Measurements from ENCODE around the gene BLOC1S1. TPM values are rescaled to one million over a fixed set of nuclear protein-coding genes. Genes with fewer than 3 reads are reported as not detected.

Gene BLOC1S1
- total and polyA plus RNA-seq, 10 of the 15 experiments (the other 5 are each of a cell fraction or from before 2014, with no cell fraction given), result 126 to 285 (median 166) TPM

- RAD21 ChIA-PET (ENCODE audit: unreplicated experiment), result no interaction called here
- ATAC-seq, result no peak
- TF ChIP-seq CHD1 (IDR thresholded peaks at IDR 0.05; ENCODE audit: low read depth, low read length), result no peak
- TF ChIP-seq POLR2AphosphoS2 (IDR thresholded peaks at IDR 0.05; ENCODE audit: low read depth, low read length), result no peak
- no peak for TF ChIP-seq BCL3 (IDR thresholded peaks at IDR 0.05; ENCODE audit: borderline replicate concordance, insufficient read depth, low read depth, low read length, poor library complexity, severe bottlenecking)
- TF ChIP-seq SMARCA5 (IDR thresholded peaks at IDR 0.05), result no peak
- no peak for TF ChIP-seq EP300 (IDR thresholded peaks at IDR 0.05; ENCODE audit: borderline replicate concordance in 1 of 2, control insufficient read depth in 1 of 2, low read depth in 2 of 2, low read length in 2 of 2)
- no peak for TF ChIP-seq RB1 (IDR thresholded peaks at IDR 0.05; ENCODE audit: borderline replicate concordance)
- TF ChIP-seq BHLHE40 (IDR thresholded peaks at IDR 0.05; ENCODE audit: borderline replicate concordance in 1 of 2, low read depth in 2 of 2, low read length in 1 of 2), result no peak
- no peak for TF ChIP-seq HDGF (IDR thresholded peaks at IDR 0.05)
- no peak for TF ChIP-seq E2F4 (IDR thresholded peaks at IDR 0.05; ENCODE audit: low read depth, low read length)
- TF ChIP-seq CBX5 (IDR thresholded peaks at IDR 0.05; ENCODE audit: low read depth), result no peak
- TF ChIP-seq ZBED1 (IDR thresholded peaks at IDR 0.05; ENCODE audit: borderline replicate concordance), result no peak
- TF ChIP-seq RELB (IDR thresholded peaks at IDR 0.05; ENCODE audit: low read depth), result no peak
- TF ChIP-seq FOXK2 (IDR thresholded peaks at IDR 0.05), result no peak
- no peak for TF ChIP-seq TARDBP (IDR thresholded peaks at IDR 0.05; ENCODE audit: borderline replicate concordance)
- no peak for TF ChIP-seq CUX1 (IDR thresholded peaks at IDR 0.05; ENCODE audit: insufficient replicate concordance, low read depth, low read length)
Observed at GRCh38 chr12:55762646-55763045, 46.8 kb downstream of the BLOC1S1 start.

More at GRCh38 chr12:55762646-55763045, 46.8 kb downstream of the BLOC1S1 start:
- POLR2A ChIA-PET, result no interaction called here
- Histone ChIP-seq H3K4me3 (no peak overlapping the region), H3K27ac (ENCODE audit: control insufficient read depth, insufficient read depth) (no peak overlapping the region), H2AFZ (ENCODE audit: control insufficient read depth, low read depth, low read length) (no peak overlapping the region), H3K79me2 (ENCODE audit: control insufficient read depth, insufficient read depth, low read length) (no peaks in the 10 kb centered on the region), H4K20me1 (ENCODE audit: control insufficient read depth, insufficient read depth) (no peaks in the 10 kb centered on the region), H3K9ac (ENCODE audit: control insufficient read depth, insufficient read depth, low read length) (no peak overlapping the region), H3K27me3 (replicated peaks in 1 of 2; ENCODE audit: control insufficient read depth in 2 of 2, insufficient read depth in 2 of 2, low read length in 1 of 2) (no peaks in the 10 kb centered on the region), H3K4me2 (ENCODE audit: control insufficient read depth, insufficient read depth) (no peak overlapping the region), H3K36me3 (ENCODE audit: control insufficient read depth in 2 of 2, insufficient read depth in 2 of 2, low read length in 1 of 2) (peaks cover 7 to 22% of the 10 kb centered on the region in 2 experiments), H3K4me1 (ENCODE audit: control insufficient read depth, insufficient read depth, low read length) (no peaks in the 10 kb centered on the region), H3K9me3 (replicated peaks; ENCODE audit: control insufficient read depth, insufficient read depth, low read length) (no peaks in the 10 kb centered on the region; the same call in 2 of the 3 replicates)
- SMC1A ChIA-PET (ENCODE audit: uncharacterized antibody, unreplicated experiment), result interaction anchor here (0.6 to 0.8 kb wide), 2 partner anchors 10 to 34 kb away, joined by 3 read pairs; no protein-coding TSS in a partner anchor
- no TSS peak for BruUV-seq (replicated peaks)
- in situ Hi-C loops (cut with MboI), result no loop called here
- FAIRE-seq (no peak), DNase-seq (ENCODE audit: low read depth, low spot score) (no peak)
- CTCF ChIA-PET, result no interaction called here
- intact Hi-C loops (cut with micrococcal nuclease; ENCODE audit: unreplicated experiment), result no loop called here

Data from GM12878 (cell line).